HG03354 (cell line): ENCODE measurements around the gene AMOTL1.
A peak's percentile ranks its signal among the peaks of the same experiment; 100 is the strongest.

ENCODE experiments used
- ATAC-seq: cut with Tn5 transposase; IDR thresholded peaks from one replicate; pipeline ENCODE4 v1.9.1; 2021; ENCODE audit warnings: mild to moderate bottlenecking; ENCODE audit not compliant: unreplicated experiment, poor library complexity, severe bottlenecking

The AMOTL1 gene, protein sequence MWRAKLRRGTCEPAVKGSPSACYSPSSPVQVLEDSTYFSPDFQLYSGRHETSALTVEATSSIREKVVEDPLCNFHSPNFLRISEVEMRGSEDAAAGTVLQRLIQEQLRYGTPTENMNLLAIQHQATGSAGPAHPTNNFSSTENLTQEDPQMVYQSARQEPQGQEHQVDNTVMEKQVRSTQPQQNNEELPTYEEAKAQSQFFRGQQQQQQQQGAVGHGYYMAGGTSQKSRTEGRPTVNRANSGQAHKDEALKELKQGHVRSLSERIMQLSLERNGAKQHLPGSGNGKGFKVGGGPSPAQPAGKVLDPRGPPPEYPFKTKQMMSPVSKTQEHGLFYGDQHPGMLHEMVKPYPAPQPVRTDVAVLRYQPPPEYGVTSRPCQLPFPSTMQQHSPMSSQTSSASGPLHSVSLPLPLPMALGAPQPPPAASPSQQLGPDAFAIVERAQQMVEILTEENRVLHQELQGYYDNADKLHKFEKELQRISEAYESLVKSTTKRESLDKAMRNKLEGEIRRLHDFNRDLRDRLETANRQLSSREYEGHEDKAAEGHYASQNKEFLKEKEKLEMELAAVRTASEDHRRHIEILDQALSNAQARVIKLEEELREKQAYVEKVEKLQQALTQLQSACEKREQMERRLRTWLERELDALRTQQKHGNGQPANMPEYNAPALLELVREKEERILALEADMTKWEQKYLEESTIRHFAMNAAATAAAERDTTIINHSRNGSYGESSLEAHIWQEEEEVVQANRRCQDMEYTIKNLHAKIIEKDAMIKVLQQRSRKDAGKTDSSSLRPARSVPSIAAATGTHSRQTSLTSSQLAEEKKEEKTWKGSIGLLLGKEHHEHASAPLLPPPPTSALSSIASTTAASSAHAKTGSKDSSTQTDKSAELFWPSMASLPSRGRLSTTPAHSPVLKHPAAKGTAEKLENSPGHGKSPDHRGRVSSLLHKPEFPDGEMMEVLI

GRCh38 chr11:94767701-94768601, at the start of gene AMOTL1:
AMOTL1 (plus strand) TSS chr11:94768356; CDS start chr11:94768512, 156 bp downstream.
- ATAC-seq: peak; percentile 89

GRCh38 chr11:94719876-94720275, 48.3 kb upstream of the AMOTL1 start:
- no peak for ATAC-seq

DNA sequence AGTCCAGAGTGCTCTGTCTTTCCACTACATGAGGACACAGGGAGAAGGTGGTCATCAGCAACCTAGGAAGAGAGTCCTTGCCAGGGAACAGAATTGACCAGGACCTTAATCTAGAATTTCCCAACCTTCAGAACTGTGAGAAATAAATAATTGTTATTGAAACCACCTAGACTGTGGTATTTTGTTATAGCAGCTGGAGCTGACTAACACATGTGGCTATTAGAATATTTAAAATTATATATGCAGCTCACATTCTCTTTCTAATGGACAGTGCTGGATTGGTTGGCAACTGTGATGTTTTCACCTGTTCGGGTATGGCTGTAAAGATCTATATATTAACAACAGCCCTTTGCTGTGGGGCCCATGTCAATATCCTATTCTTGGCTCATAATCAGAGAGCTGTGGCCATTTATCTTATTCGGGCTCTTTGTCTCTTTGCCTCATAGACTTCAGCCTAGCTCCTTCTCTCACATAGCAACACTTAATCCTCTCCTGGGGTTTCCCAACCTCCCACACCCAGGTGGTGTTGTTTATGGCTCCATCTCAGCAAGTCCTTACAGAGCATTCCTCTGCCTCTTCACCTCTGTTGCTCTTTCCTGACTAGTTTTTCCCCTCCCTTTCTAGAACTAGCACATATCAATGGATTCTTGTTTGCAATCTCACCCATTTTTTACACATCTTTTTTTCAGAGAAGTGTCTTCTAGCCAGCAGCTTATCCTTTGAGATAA, 46.4 kb upstream of the AMOTL1 start:
- no peak for ATAC-seq

- no peak for ATAC-seq
These were observed 45.4 kb upstream of the AMOTL1 start for GRCh38 chr11:94722735-94723134.

DNA sequence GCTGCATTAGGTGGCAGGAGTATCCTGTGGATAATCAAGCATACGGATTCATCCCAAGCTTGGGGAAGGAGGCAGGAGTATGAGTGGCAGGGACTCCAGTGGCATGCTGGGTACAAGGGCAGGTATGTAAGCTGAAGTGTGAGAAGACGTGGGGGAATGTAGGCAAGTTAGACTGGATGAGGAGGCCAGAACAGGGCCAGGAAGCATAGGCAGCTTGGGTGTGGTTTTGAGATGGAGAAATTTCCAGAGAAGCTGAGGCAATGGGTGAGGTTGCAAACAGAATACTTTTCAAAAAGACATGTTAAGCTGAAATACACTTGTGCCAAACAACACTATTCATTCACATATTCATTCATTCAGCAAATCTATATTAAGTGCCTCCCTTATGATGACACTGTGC, 43.1 kb upstream of the AMOTL1 start:
- no peak for ATAC-seq

DNA sequence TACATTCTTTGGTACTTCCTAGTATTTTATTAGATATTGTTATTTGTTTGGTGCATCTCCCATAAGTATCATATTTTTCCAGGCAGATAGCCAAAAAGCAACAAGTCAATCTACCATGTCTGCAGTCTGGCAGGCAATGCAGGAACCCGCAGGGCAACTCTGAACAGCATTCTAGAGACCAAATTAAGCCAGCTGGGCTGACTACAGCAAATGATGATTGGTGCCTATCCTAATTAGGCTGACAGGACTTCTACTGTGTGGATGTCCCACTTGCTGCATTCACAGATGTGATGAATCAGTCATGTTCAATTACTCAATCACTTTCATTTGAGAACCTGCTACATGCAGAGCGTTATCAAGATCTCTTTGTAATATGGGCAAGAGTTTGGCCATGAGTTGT, 40.3 kb upstream of the AMOTL1 start:
- ATAC-seq: no peak

DNA sequence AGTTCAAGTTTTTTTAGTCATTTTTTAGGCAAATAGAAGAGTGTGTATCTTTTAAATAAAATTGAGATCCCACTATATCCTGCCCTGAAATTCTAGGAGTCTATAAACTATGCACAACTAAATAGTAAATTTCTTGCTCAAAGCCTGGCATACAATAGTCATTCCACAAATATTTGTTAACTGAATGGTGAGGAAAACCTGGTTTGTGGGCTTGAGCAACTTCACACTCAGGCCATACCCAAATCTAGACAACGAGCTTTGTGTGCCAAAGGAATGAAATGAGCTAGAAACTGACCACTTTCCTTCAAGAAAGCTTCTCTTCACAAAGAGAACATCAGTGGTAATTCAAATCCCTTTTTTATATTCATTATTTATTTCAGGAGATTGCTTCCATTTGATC, 39.6 kb upstream of the AMOTL1 start:
- no peak for ATAC-seq

DNA sequence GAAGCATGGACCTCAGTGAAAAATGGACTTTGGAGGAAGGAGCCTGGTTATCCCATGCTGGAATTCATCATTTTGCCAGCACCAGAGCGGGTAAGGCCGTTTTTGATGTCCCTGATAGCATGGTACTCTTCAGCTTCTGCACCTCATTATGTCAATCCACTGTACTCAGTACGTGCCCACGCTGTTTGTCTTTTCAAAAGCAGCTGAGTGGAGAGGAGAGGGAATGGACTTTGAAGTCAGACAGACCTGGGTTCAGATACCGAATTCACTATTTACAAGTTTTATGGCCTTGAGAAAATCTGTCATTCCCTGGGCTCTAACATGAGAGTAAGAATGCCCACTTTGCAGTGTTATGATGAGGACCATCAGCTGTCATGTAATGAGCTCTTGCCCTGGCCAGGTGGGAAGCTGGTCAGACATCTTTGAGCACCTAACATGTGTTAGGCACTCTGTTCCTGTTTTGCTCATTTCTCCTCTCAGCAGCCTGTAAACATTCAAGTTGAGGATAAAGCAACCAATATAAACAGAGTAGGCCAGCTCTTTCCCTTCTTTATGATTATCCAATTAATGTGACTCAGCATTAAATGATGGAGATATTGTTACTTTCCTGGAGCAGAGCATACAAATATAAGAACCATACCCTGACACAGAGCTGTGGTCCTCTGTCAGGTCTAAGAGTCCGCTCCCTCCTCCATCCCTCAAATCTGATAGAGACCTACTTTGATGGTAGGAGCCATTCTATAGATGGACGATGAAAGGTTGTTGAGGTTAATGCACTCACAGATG, 39.0 kb upstream of the AMOTL1 start:
- ATAC-seq: no peak

GRCh38 chr11:94730153-94730552, 38.0 kb upstream of the AMOTL1 start:
- no peak for ATAC-seq

DNA sequence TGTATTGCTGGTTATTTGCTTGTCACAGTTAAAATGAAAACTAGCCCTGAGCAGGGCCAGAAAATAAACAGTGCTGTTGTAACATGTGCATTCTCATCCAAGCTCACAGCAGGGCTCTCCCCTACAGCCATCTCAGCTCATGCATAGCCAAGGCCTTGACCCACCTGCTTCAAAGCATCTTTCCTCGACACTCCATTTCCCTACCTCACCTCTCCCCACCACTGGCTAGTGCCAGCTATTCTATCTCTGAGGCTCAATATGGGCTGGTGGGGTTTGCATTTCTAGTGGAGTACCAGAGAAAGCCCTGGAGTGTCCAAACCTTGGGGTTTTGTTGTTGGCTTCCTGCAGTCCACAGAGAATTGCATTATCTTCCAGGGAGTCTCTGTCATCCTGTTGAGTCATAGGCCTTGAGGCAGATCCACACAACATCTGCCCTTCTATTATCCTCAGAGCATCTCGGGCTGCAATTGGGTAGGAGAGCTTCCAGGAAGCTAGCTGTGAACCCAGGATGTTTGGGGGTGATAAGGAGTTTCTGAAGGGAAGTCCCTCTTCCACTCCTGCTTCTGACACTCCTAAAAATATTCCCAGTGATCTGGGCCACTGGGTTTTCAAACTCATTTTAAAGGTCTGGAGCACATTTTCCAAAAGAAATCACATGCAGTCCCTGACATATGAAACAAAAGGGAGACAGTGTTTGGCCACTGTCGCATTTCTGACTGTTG, 36.1 kb upstream of the AMOTL1 start:
- ATAC-seq: no peak

DNA sequence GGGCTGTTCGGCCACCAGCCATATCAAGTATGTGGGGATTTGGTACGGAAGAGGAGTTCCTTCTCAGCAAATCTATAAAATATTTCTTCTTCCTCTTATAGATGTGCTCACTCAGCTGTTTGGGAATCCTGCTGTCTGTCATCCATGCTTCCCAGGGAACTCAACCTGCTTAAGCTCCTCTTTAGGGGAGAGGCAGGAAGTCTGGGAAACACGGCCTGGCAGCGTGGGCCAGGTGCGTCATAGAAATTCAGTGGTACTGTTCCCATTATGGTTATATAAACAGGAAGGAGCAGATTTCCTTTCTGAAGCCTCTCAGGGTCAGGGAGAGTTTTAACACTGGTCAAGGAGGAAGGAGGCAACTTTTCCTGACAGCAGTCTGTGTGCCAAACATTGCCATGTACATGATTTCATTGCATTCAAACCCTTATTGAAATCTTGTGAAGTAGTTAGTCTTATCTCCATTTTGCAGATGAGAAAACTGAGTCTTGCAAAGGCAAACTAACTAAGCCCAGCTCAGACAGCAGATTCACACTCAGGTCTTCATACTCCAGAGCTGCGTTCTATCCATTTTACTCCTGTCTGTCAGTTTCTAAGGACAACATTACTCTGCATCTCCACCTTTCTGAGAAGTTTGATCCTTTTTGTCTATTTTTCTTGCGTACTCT, 35.4 kb upstream of the AMOTL1 start:
- no peak for ATAC-seq

- no peak for ATAC-seq
These were observed 33.4 kb upstream of the AMOTL1 start for GRCh38 chr11:94734563-94735275.

DNA sequence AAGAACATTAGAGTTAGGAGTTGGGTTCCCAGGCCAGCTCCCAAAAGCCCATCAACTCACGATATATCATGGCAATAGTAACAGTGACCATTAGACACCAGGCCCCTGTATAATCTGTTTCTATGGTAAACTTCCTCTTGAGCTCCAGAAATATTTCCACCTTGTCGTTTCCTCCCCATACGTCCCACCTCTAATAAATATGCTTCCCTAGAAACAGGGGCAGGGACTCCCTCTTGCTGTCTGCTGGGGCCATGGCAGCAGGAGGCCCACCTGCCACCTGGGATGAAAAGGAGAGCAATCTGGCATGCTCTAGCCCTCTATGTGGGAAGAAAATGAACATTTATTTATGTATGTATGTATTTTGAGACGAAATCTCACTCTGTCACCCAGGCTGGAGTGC, 32.2 kb upstream of the AMOTL1 start:
- ATAC-seq: no peak

GRCh38 chr11:94737171-94737611, 31.0 kb upstream of the AMOTL1 start:
- no peak for ATAC-seq

GRCh38 chr11:94738746-94739145, 29.4 kb upstream of the AMOTL1 start:
- ATAC-seq: no peak

GRCh38 chr11:94739331-94739730, 28.8 kb upstream of the AMOTL1 start:
- no peak for ATAC-seq
